Ascending aorta (tissue), 2 donors: ENCODE measurements around the gene LHFPL3. TPM values are rescaled to one million over a fixed set of nuclear protein-coding genes. Genes with fewer than 3 reads are reported as not detected.

Experiments used
- DNase-seq, 2 donors: peaks; one replicate each; pipeline ENCODE4 v3.0.0-alpha.2; 2019; ENCODE audit warnings: low spot score in 2 of 2
- H3K27ac ChIP-seq, 2 donors: fragments of 200-600 bp; sonication (generic); one replicate each; pipeline ENCODE4 v1.5.1; 2016 to 2017; ENCODE audit warnings: mild to moderate bottlenecking in 1 of 2
- H3K27me3 ChIP-seq: fragments of 200-600 bp; sonication (generic); one replicate; pipeline ENCODE4 v1.5.1; 2017
- H3K36me3 ChIP-seq, 2 donors: fragments of 200-600 bp; sonication (generic); one replicate each; pipeline ENCODE4 v1.5.1; 2016
- H3K4me1 ChIP-seq, 2 donors: fragments of 200-600 bp; sonication (generic); one replicate each; pipeline ENCODE4 v1.5.1; 2016 to 2017; ENCODE audit warnings: mild to moderate bottlenecking in 1 of 2
- H3K4me3 ChIP-seq, 2 donors: fragments of 200-600 bp; sonication (generic); one replicate each; pipeline ENCODE4 v1.5.1; 2016 to 2017; ENCODE audit warnings: mild to moderate bottlenecking in 1 of 2
- H3K9me3 ChIP-seq, 2 donors: fragments of 200-600 bp; sonication (generic); one replicate each; pipeline ENCODE4 v1.5.1; 2016
- CTCF ChIP-seq, 3 experiments: fragments of 200-600 bp in 2 of 3; fragments of 450-650 bp in 1 of 3; sonication (generic) in 2 of 3; IDR thresholded peaks; one replicate each; pipeline ENCODE4 v1.5.1; 2016 to 2019; ENCODE audit warnings: antibody characterized with exemption in 3 of 3, mild to moderate bottlenecking in 1 of 3, moderate library complexity in 1 of 3
- intact Hi-C: fragments of 100-400 bp; cut with DNase I; formaldehyde crosslinking; loops from one replicate; pipeline ENCODE4 v1.15.1; 2023
- total RNA-seq: library from RNA; depleted of rRNA; stranded (reverse); fragments of >200 nt; gene quantifications from one replicate; pipeline ENCODE4 v1.1.0, GENCODE V29; 2016

Gene LHFPL3
- total RNA-seq, 1 donor from 2014 or later = not detected

- Histone ChIP-seq H3K9me3 (no peaks in the 10 kb centered on the region), H3K4me3 (no peak overlapping the region), H3K4me1 (no peaks in the 10 kb centered on the region), H3K36me3 (no peaks in the 10 kb centered on the region), H3K27me3 (no peaks in the 10 kb centered on the region), H3K27ac (no peak overlapping the region)
- no peak for DNase-seq
- intact Hi-C loops = no loop called here
- TF ChIP-seq CTCF (IDR thresholded peaks at IDR 0.05) = no peak
Measured at GRCh38 chr7:104803931-104804330, 475.5 kb downstream of the LHFPL3 start.

DNA sequence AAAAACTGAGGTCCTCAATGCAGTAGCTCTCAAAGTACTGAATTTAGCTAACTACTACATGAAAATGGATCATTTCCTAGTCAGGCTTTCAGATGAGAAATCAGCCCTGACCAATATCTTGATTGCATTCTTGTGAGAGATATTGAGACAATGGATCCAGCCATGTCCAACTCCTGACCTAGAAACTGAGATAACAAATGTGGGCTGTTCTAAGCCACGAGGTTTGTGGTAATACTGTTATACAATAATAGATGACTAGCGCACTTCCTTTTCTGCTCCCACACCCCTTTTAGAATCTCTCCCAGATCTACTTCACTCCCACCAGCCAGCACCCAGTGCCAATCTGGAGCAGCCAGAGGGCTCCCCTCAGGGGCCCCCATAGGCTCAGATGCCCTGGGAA lies 476.3 kb downstream of the LHFPL3 start:
- intact Hi-C loops = no loop called here
- H3K4me3 ChIP-seq = no peak overlapping the region
- H3K27me3 ChIP-seq = no peaks in the 10 kb centered on the region
- H3K4me1 ChIP-seq = no peaks in the 10 kb centered on the region
- no peak for TF ChIP-seq CTCF (IDR thresholded peaks at IDR 0.05)
- no peak for DNase-seq
- H3K36me3 ChIP-seq = no peaks in the 10 kb centered on the region
- H3K27ac ChIP-seq = no peak overlapping the region
- H3K9me3 ChIP-seq = no peaks in the 10 kb centered on the region

DNA sequence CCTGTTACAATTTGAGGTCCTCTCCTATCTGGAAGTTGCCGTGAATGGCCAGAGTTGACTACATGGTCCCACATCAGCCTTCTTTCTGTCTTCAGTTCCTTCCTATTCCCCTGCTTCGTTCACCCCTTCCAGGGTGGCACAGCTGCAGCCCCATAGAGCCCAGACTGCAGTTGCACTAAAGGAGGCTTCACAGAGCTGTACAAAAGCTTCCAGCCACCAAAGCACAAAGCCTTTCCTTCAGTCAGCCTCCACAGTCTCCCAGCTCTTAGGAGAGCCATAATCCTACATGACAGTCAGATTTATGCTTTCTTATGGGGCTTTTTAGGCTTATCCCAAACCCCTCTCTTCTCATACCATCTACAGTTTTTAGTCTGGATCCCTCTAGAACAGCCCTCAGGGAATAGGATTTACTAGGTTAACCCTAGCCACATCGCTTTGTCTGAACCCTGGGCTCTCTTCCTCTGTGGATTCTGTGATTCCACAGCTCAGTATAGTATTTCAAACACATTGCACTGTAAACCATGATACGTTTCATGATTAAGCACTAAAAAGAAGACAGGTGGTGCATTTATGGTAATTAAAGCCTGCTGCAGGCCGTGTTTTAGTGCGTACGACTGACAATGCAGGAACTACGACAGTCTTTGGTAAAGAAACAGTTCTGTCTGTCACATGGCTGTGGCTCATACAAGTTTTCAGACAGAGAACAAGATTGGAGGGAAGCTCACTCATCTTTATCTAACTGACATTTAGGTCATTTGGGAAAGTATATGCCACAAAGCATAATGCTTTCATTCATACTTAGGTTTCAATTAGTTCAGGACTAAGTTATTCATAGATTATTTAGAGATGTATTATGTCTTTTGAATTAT lies 477.3 kb downstream of the LHFPL3 start:
- no peaks in the 10 kb centered on the region for H3K36me3 ChIP-seq
- no peaks in the 10 kb centered on the region for H3K4me1 ChIP-seq
- DNase-seq = no peak
- no peaks in the 10 kb centered on the region for H3K27me3 ChIP-seq
- intact Hi-C loops = no loop called here
- TF ChIP-seq CTCF (IDR thresholded peaks at IDR 0.05) = no peak
- no peak overlapping the region for H3K27ac ChIP-seq
- no peaks in the 10 kb centered on the region for H3K9me3 ChIP-seq
- no peak overlapping the region for H3K4me3 ChIP-seq

GRCh38 chr7:104807671-104808070 lies 479.3 kb downstream of the LHFPL3 start:
- intact Hi-C loops = no loop called here
- Histone ChIP-seq H3K36me3 (no peaks in the 10 kb centered on the region), H3K4me3 (no peak overlapping the region), H3K4me1 (no peaks in the 10 kb centered on the region), H3K9me3 (no peaks in the 10 kb centered on the region), H3K27me3 (no peaks in the 10 kb centered on the region), H3K27ac (no peak overlapping the region)
- DNase-seq = no peak
- TF ChIP-seq CTCF (IDR thresholded peaks at IDR 0.05) = no peak

GRCh38 chr7:104809906-104810305 lies 481.5 kb downstream of the LHFPL3 start:
- no peak for TF ChIP-seq CTCF (IDR thresholded peaks at IDR 0.05)

More at GRCh38 chr7:104809906-104810305, 481.5 kb downstream of the LHFPL3 start:
- H3K4me3 ChIP-seq = no peak overlapping the region
- no peaks in the 10 kb centered on the region for H3K36me3 ChIP-seq
- H3K27me3 ChIP-seq = no peaks in the 10 kb centered on the region
- H3K4me1 ChIP-seq = no peaks in the 10 kb centered on the region
- no peaks in the 10 kb centered on the region for H3K9me3 ChIP-seq
- no peak for DNase-seq
- intact Hi-C loops = no loop called here
- no peak overlapping the region for H3K27ac ChIP-seq
